HL-60 (cell line): ENCODE measurements around the gene EIF4ENIF1.
"Not testable (repeated sequence)": the region's sequence is repeated elsewhere in the genome, so short reads cannot be mapped to it uniquely, and the experiment has no call there.

Experiments
- DNase-seq, 2 experiments: peaks; one replicate each; pipeline ENCODE4 v3.0.0-alpha.2; 2010 to 2020; ENCODE audit warnings: low read depth in 1 of 2, low spot score in 1 of 2
- H3K27ac ChIP-seq: fragments of 250-450 bp; sonication (Bioruptor Pico); replicated peaks from 2 replicates; pipeline ENCODE4 v1.5.1; 2020; ENCODE audit warnings: mild to moderate bottlenecking, moderate library complexity
- H3K27me3 ChIP-seq: fragments of 250-450 bp; sonication (Bioruptor Pico); 2 replicates; pipeline ENCODE4 v1.5.1; 2021; ENCODE audit warnings: mild to moderate bottlenecking, moderate library complexity; ENCODE audit not compliant: insufficient read depth, poor library complexity, severe bottlenecking
- H3K4me3 ChIP-seq: replicated peaks from 2 replicates; pipeline ENCODE4 v1.5.1; 2011; ENCODE audit warnings: mild to moderate bottlenecking, control low read depth, low read length; ENCODE audit not compliant: insufficient read depth
- GABPA ChIP-seq: IDR thresholded peaks from 2 replicates; pipeline ENCODE4 v1.6.1; 2012; ENCODE audit warnings: low read depth
- POLR2AphosphoS5 ChIP-seq: IDR thresholded peaks from 2 replicates; pipeline ENCODE4 v1.6.1; 2012; ENCODE audit warnings: low read depth
- SPI1 ChIP-seq: IDR thresholded peaks from 2 replicates; pipeline ENCODE4 v1.6.1; 2012; ENCODE audit warnings: low read depth, mild to moderate bottlenecking, borderline replicate concordance
- TF ChIP-seq, protein P1 (sequence below): IDR thresholded peaks from 2 replicates; pipeline ENCODE4 v1.6.1; 2012; ENCODE audit warnings: low read depth; ENCODE audit not compliant: insufficient replicate concordance
- TF ChIP-seq, protein P2 (sequence below): IDR thresholded peaks from one replicate; pipeline ENCODE4 v1.5.1; 2011; ENCODE audit warnings: low read length, control low read depth, inconsistent platforms; ENCODE audit not compliant: insufficient read depth

The EIF4ENIF1 gene

DNA sequence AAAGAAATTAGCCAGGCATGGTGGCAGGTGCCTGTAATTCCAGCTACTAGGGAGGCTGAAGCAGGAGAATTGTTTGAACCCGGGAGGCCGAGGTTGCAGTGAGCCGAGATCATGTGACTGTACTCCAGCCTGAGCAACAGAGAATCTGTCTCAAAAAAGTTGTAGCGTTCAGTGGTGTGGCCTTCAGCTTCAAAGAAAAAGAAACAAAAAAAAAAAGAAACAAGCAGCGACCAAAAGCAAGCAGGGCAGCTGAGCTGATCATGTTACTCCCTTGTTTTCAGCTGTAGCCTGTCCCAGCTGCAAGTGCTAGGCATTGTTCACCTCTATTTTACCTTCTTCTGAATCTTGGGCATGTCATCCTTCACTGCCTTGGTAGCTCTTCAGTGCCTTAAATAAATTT is 43.7 kb upstream of the EIF4ENIF1 start:
- TF ChIP-seq POLR2AphosphoS5 (no peak), GABPA (no peak), SPI1 (no peak)
- TF ChIP-seq, protein P1, sequence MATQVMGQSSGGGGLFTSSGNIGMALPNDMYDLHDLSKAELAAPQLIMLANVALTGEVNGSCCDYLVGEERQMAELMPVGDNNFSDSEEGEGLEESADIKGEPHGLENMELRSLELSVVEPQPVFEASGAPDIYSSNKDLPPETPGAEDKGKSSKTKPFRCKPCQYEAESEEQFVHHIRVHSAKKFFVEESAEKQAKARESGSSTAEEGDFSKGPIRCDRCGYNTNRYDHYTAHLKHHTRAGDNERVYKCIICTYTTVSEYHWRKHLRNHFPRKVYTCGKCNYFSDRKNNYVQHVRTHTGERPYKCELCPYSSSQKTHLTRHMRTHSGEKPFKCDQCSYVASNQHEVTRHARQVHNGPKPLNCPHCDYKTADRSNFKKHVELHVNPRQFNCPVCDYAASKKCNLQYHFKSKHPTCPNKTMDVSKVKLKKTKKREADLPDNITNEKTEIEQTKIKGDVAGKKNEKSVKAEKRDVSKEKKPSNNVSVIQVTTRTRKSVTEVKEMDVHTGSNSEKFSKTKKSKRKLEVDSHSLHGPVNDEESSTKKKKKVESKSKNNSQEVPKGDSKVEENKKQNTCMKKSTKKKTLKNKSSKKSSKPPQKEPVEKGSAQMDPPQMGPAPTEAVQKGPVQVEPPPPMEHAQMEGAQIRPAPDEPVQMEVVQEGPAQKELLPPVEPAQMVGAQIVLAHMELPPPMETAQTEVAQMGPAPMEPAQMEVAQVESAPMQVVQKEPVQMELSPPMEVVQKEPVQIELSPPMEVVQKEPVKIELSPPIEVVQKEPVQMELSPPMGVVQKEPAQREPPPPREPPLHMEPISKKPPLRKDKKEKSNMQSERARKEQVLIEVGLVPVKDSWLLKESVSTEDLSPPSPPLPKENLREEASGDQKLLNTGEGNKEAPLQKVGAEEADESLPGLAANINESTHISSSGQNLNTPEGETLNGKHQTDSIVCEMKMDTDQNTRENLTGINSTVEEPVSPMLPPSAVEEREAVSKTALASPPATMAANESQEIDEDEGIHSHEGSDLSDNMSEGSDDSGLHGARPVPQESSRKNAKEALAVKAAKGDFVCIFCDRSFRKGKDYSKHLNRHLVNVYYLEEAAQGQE = no peak
- TF ChIP-seq, protein P2, sequence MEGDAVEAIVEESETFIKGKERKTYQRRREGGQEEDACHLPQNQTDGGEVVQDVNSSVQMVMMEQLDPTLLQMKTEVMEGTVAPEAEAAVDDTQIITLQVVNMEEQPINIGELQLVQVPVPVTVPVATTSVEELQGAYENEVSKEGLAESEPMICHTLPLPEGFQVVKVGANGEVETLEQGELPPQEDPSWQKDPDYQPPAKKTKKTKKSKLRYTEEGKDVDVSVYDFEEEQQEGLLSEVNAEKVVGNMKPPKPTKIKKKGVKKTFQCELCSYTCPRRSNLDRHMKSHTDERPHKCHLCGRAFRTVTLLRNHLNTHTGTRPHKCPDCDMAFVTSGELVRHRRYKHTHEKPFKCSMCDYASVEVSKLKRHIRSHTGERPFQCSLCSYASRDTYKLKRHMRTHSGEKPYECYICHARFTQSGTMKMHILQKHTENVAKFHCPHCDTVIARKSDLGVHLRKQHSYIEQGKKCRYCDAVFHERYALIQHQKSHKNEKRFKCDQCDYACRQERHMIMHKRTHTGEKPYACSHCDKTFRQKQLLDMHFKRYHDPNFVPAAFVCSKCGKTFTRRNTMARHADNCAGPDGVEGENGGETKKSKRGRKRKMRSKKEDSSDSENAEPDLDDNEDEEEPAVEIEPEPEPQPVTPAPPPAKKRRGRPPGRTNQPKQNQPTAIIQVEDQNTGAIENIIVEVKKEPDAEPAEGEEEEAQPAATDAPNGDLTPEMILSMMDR = no peak
- no peaks in the 10 kb centered on the region for H3K27me3 ChIP-seq
- no peak overlapping the region for H3K4me3 ChIP-seq
- DNase-seq = no peak
- no peak overlapping the region for H3K27ac ChIP-seq

DNA sequence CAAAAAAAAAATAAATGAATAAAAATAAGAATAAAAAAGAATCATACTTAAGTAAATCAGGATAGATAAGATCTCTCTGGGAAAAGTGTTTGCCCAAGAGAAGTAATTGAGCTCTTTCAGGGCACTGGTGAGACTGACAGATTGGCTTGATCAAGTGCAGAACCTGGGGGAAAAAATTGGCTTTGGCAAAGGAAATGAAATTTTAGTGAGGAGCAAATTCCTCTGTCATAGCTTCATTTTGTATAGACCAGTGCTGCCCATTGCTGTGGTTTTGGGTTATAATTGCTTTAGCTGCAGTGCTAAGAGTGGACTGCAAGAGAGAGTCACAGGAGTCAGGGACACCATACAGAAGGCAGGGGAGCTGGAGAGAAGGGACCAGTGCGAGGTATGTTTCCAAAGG is 42.4 kb upstream of the EIF4ENIF1 start:
- H3K27me3 ChIP-seq = no peaks in the 10 kb centered on the region
- no peak overlapping the region for H3K4me3 ChIP-seq
- no peak for TF ChIP-seq SPI1
- TF ChIP-seq, protein P2 = no peak
- TF ChIP-seq, protein P1 = no peak
- no peak for TF ChIP-seq POLR2AphosphoS5
- no peak for TF ChIP-seq GABPA
- no peak overlapping the region for H3K27ac ChIP-seq
- DNase-seq = no peak

DNA sequence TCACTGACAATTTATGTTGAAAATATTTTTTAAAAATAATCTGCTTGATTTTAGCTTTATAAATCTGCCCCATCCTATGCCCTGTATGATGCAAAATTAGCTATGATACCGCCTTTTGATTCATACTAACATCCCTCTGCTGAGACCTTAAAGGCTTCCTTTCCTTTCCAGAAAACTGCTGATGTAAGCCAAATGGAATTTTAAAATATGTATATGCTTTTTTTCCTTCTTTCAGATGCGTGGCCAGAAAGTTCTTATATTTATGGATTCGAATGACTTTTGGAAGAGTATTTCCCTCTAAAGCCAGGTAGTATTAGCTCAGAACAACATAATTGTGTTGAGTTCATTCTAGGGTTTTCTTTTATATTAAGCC is 41.2 kb upstream of the EIF4ENIF1 start:
- TF ChIP-seq GABPA = no peak
- no peak for TF ChIP-seq SPI1
- no peak for TF ChIP-seq POLR2AphosphoS5
- DNase-seq = no peak
- no peak overlapping the region for H3K4me3 ChIP-seq
- H3K27me3 ChIP-seq = no peaks in the 10 kb centered on the region
- H3K27ac ChIP-seq = no peak overlapping the region

DNA sequence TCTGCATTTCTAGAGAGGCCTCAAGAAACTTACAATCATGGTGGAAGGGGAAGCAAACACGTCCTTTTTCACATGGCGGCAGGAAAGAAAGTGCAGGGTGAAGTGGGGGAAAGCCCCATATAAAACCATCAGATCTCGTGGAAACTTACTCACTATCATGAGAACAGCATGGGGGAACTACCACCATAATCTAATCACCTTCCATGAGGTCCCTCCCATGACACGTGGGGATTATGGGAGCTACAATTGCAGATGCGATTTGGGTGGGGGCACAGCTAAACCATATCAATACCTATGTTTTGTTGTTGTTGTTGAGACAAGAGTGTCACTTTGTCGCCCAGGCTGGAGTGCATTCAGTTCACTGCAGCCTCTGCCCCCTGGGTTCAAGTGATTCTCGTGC is 36.6 kb upstream of the EIF4ENIF1 start:
- no peak overlapping the region for H3K4me3 ChIP-seq
- TF ChIP-seq, protein P2 = no peak
- TF ChIP-seq SPI1 (no peak), GABPA (no peak), POLR2AphosphoS5 (no peak)
- TF ChIP-seq, protein P1 = no peak
- DNase-seq = no peak
- no peaks in the 10 kb centered on the region for H3K27me3 ChIP-seq
- H3K27ac ChIP-seq = no peak overlapping the region

DNA sequence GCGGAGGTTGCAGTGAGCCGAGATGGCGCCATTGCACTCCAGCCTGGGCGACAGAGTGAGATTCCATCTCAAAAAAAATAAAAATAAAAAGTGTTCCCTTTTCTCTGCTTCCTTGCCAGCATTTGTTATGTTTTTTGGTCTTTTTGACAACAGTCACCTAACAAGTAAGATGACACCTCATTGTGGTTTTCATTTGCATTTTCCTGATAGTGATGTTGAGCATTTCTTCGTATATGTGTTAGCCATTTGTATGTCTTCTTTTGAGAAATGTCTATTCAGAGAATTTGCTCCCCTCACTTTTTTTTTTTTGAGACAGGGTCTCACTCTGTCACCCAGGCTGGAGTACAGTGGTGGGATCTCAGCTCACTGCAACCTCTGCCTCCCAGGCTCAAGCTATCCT is 34.5 kb upstream of the EIF4ENIF1 start:
- not testable (repeated sequence) for H3K27me3 ChIP-seq, H3K4me3 ChIP-seq, H3K27ac ChIP-seq, DNase-seq
